ENCODE results near the gene JAG2.

The JAG2 gene

GRCh38 chr14:105168496-105168978 lies at the start of gene JAG2:
Gene JAG2, minus strand, starts transcription at chr14:105168776. Its CDS starts 356 bp downstream, at chr14:105168420.
- DNase-seq: no peak

- DNase-seq: no peak
These were observed 49.2 kb upstream of the JAG2 start for GRCh38 chr14:105217774-105218173.

- DNase-seq: no peak
These were observed 48.1 kb upstream of the JAG2 start for GRCh38 chr14:105216490-105217247.

- no peak for DNase-seq
These were observed 47.0 kb upstream of the JAG2 start for GRCh38 chr14:105215602-105216001.

GRCh38 chr14:105214324-105214915 lies 45.8 kb upstream of the JAG2 start:
- DNase-seq: no peak

GRCh38 chr14:105213361-105213760 lies 44.8 kb upstream of the JAG2 start:
- DNase-seq: no peak

GRCh38 chr14:105212541-105213300 lies 44.1 kb upstream of the JAG2 start:
- no peak for DNase-seq

- DNase-seq: no peak
These were observed 43.1 kb upstream of the JAG2 start for GRCh38 chr14:105211758-105212089.

- DNase-seq: no peak
These were observed 42.6 kb upstream of the JAG2 start for GRCh38 chr14:105211086-105211757.

- no peak for DNase-seq
These were observed 41.9 kb upstream of the JAG2 start for GRCh38 chr14:105210266-105211025.

GRCh38 chr14:105209646-105210045 lies 41.1 kb upstream of the JAG2 start:
- DNase-seq: no peak

- DNase-seq: no peak
These were observed 40.5 kb upstream of the JAG2 start for GRCh38 chr14:105209091-105209490.

GRCh38 chr14:105208738-105209075 lies 40.1 kb upstream of the JAG2 start:
- no peak for DNase-seq

- no peak for DNase-seq
These were observed 39.6 kb upstream of the JAG2 start for GRCh38 chr14:105207996-105208737.

- DNase-seq: no peak
These were observed 38.9 kb upstream of the JAG2 start for GRCh38 chr14:105207460-105207901.

- DNase-seq: no peak
These were observed 38.3 kb upstream of the JAG2 start for GRCh38 chr14:105206873-105207272.

- no peak for DNase-seq
These were observed 37.2 kb upstream of the JAG2 start for GRCh38 chr14:105205673-105206208.

- DNase-seq: no peak
These were observed 36.5 kb upstream of the JAG2 start for GRCh38 chr14:105204931-105205672.

GRCh38 chr14:105204206-105204930 lies 35.8 kb upstream of the JAG2 start:
- no peak for DNase-seq

- DNase-seq: no peak
These were observed 35.1 kb upstream of the JAG2 start for GRCh38 chr14:105203701-105204100.
